Peyer's patch (tissue), 4 donors: Measurements from ENCODE around the gene EDC3.

Experiments used
- POLR2A ChIP-seq, 2 donors: fragments of 450-650 bp; IDR thresholded peaks; one replicate each; pipeline ENCODE4 v1.5.1; 2017; ENCODE audit warnings: antibody characterized with exemption in 2 of 2, mild to moderate bottlenecking in 2 of 2, moderate library complexity in 2 of 2
- TF ChIP-seq, protein P1 (sequence below), 6 experiments: fragments of 450-650 bp in 4 of 6; fragments of 200-600 bp in 2 of 6; sonication (generic) in 1 of 6; IDR thresholded peaks; one replicate each; pipeline ENCODE4 v1.5.1; 2017 to 2019; ENCODE audit warnings: antibody characterized with exemption in 6 of 6, mild to moderate bottlenecking in 3 of 6, moderate library complexity in 1 of 6

DNA sequence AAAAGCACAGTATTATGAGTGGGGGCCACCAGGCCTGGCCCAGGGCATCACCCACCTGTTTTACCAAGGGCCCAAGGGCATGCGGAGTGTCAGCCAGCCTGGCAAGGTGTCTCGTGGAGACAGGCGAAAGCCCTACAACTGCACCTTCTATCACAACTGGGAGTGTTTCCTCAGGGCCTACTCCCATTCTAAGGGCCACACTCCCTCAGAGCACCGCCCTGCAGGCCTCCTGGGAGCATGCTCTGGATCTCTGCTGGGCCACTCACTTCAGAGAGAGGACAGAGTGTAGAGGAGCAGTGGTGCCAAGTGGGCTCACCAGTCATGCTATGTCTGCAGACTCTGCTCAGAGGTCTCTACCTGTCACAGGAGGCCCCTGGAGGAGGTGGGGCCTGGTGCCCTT, 101.4 kb downstream of the EDC3 start:
- TF ChIP-seq POLR2A (IDR thresholded peaks at IDR 0.05): no peak
- TF ChIP-seq, protein P1, sequence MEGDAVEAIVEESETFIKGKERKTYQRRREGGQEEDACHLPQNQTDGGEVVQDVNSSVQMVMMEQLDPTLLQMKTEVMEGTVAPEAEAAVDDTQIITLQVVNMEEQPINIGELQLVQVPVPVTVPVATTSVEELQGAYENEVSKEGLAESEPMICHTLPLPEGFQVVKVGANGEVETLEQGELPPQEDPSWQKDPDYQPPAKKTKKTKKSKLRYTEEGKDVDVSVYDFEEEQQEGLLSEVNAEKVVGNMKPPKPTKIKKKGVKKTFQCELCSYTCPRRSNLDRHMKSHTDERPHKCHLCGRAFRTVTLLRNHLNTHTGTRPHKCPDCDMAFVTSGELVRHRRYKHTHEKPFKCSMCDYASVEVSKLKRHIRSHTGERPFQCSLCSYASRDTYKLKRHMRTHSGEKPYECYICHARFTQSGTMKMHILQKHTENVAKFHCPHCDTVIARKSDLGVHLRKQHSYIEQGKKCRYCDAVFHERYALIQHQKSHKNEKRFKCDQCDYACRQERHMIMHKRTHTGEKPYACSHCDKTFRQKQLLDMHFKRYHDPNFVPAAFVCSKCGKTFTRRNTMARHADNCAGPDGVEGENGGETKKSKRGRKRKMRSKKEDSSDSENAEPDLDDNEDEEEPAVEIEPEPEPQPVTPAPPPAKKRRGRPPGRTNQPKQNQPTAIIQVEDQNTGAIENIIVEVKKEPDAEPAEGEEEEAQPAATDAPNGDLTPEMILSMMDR (IDR thresholded peaks at IDR 0.05): no peak
